Stomach (tissue), 9 donors: ENCODE measurements around the gene PDE3A. TPM values are rescaled to one million over a fixed set of nuclear protein-coding genes. Genes with fewer than 3 reads are reported as not detected.

ENCODE experiments used
- DNase-seq, 2 donors: peaks; one replicate each; pipeline versions ENCODE4 v3.0.0 to v3.0.0-alpha.2; 2013 to 2019
- H3K27ac ChIP-seq, 5 donors: fragments of 200-600 bp in 4 of 5; sonication (generic) in 4 of 5; one replicate each; pipeline ENCODE4 v1.5.1; 2013 to 2019; ENCODE audit warnings: mild to moderate bottlenecking in 1 of 5, moderate library complexity in 1 of 5
- H3K27me3 ChIP-seq, 3 donors: fragments of 200-600 bp; sonication (generic); one replicate each; pipeline ENCODE4 v1.5.1; 2017 to 2019; ENCODE audit warnings: mixed run types in 1 of 3
- H3K36me3 ChIP-seq, 4 donors: fragments of 200-600 bp; sonication (generic); 1 replicate in 3 of 4; 2 replicates in 1 of 4; pipeline ENCODE4 v1.5.1; 2016 to 2019
- H3K4me1 ChIP-seq, 4 donors: fragments of 200-600 bp; sonication (generic); one replicate each; pipeline ENCODE4 v1.5.1; 2016 to 2019
- H3K4me3 ChIP-seq, 4 donors: fragments of 200-600 bp; sonication (generic) in 3 of 4; one replicate each; pipeline ENCODE4 v1.5.1; 2016 to 2019; ENCODE audit warnings: mild to moderate bottlenecking in 1 of 4
- H3K9me3 ChIP-seq, 4 donors: fragments of 200-600 bp; sonication (generic); one replicate each; pipeline ENCODE4 v1.5.1; 2016 to 2019
- CTCF ChIP-seq, 7 experiments: fragments of 450-650 bp in 4 of 7; fragments of 200-600 bp in 3 of 7; sonication (generic) in 3 of 7; IDR thresholded peaks; one replicate each; pipeline ENCODE4 v1.5.1; 2016 to 2019; ENCODE audit warnings: antibody characterized with exemption in 7 of 7, control low read depth in 2 of 7, mild to moderate bottlenecking in 1 of 7
- EP300 ChIP-seq: sonication (generic); formaldehyde crosslinking; IDR thresholded peaks from one replicate; pipeline ENCODE4 v1.6.1; 2017; ENCODE audit warnings: antibody characterized with exemption
- POLR2A ChIP-seq, 4 donors: fragments of 450-650 bp; IDR thresholded peaks; one replicate each; pipeline ENCODE4 v1.6.1; 2016; ENCODE audit warnings: antibody characterized with exemption in 4 of 4, control low read depth in 2 of 4, mild to moderate bottlenecking in 1 of 4, moderate library complexity in 1 of 4
- POLR2AphosphoS5 ChIP-seq, 3 donors: sonication (generic); formaldehyde crosslinking; IDR thresholded peaks; one replicate each; pipeline ENCODE4 v1.6.1; 2016; ENCODE audit warnings: antibody characterized with exemption in 3 of 3
- WGBS, 5 donors: extraction: QIAGEN DNeasy Blood & Tissue Kit in 3 of 5; methylation state at CpG; one replicate each; pipeline versions ENCODE4 v1.1.5 to v1.1.7; 2013 to 2018; 5-methylcytosine and 5-hydroxymethylcytosine counted together
- intact Hi-C: fragments of 100-400 bp; cut with DNase I; formaldehyde crosslinking; loops from one replicate; pipeline ENCODE4 v1.15.1; 2023; ENCODE audit warnings: low total_unique reads
- polyA plus RNA-seq, 3 donors: library from polyadenylated mRNA; stranded (reverse); fragments of 200-250 nt; gene quantifications; one replicate each; pipeline ENCODE4 v1.2.3, GENCODE V29; 2013
- total RNA-seq, 5 donors: library from RNA; depleted of rRNA; stranded (reverse); fragments of >200 nt; gene quantifications; one replicate each; pipeline versions ENCODE4 v1.1.0 to v1.2.3, GENCODE V29; 2014 to 2016
- donor health status: healthy with polysubstance abuse.
- donor health status: Bipolar disorder and iron deficiency.
- donor health status: healthy.

Gene PDE3A
- total and polyA plus RNA-seq, 8 donors, result 0.19 to 50.9 (median 12.0) TPM

- TF ChIP-seq POLR2A (IDR thresholded peaks at IDR 0.05) (no peak), EP300 (no peak), POLR2AphosphoS5 (IDR thresholded peaks at IDR 0.05) (no peak), CTCF (IDR thresholded peaks at IDR 0.05) (no peak)
- H3K27ac ChIP-seq, result peak overlapping the region in 1 of 5 donors; percentile 11
These were observed 107.2 kb downstream of the PDE3A start for GRCh38 chr12:20475542-20475941.

GRCh38 chr12:20476551-20476950 lies 108.2 kb downstream of the PDE3A start:
- no peak overlapping the region for H3K4me3 ChIP-seq
- no peak for TF ChIP-seq CTCF (IDR thresholded peaks at IDR 0.05)
- H3K27me3 ChIP-seq, result no peaks in the 10 kb centered on the region
- WGBS, 5 donors, result 67 to 84% (median 81%) methylated on average over 2 of the region's 2 CpGs
- H3K9me3 ChIP-seq, result no peaks in the 10 kb centered on the region
- H3K4me1 ChIP-seq, result no peaks in the 10 kb centered on the region
- H3K27ac ChIP-seq, result no peak overlapping the region
- intact Hi-C loops, result no loop called here
- no peak for DNase-seq
- H3K36me3 ChIP-seq, result no peaks in the 10 kb centered on the region

More at GRCh38 chr12:20475542-20475941, 107.2 kb downstream of the PDE3A start:
- 62 to 74% (median 70%) methylated on average over 5 of the region's 5 CpGs for WGBS, 5 donors
- no peaks in the 10 kb centered on the region for H3K9me3 ChIP-seq
- no peaks in the 10 kb centered on the region for H3K36me3 ChIP-seq
- no peaks in the 10 kb centered on the region for H3K4me1 ChIP-seq
- intact Hi-C loops, result no loop called here
- DNase-seq, result no peak
- H3K27me3 ChIP-seq, result no peaks in the 10 kb centered on the region
- H3K4me3 ChIP-seq, result no peak overlapping the region

GRCh38 chr12:20477255-20477654 lies 108.9 kb downstream of the PDE3A start:
- H3K4me3 ChIP-seq, result no peak overlapping the region
- TF ChIP-seq POLR2AphosphoS5 (IDR thresholded peaks at IDR 0.05) (no peak), EP300 (no peak), POLR2A (IDR thresholded peaks at IDR 0.05) (no peak), CTCF (IDR thresholded peaks at IDR 0.05) (no peak)
- WGBS, 5 donors, result 73 to 84% (median 77%) methylated on average over 5 of the region's 5 CpGs
- no peaks in the 10 kb centered on the region for H3K9me3 ChIP-seq
- H3K36me3 ChIP-seq, result no peaks in the 10 kb centered on the region
- no peaks in the 10 kb centered on the region for H3K4me1 ChIP-seq
- DNase-seq, result no peak
- no peak overlapping the region for H3K27ac ChIP-seq
- H3K27me3 ChIP-seq, result no peaks in the 10 kb centered on the region
- intact Hi-C loops, result no loop called here

- TF ChIP-seq POLR2AphosphoS5 (IDR thresholded peaks at IDR 0.05) (no peak), POLR2A (IDR thresholded peaks at IDR 0.05) (no peak), EP300 (no peak), CTCF (IDR thresholded peaks at IDR 0.05) (no peak)
- no peaks in the 10 kb centered on the region for H3K27me3 ChIP-seq
- WGBS, 5 donors, result 59 to 86% (median 70%) methylated on average over 4 of the region's 4 CpGs
- H3K36me3 ChIP-seq, result no peaks in the 10 kb centered on the region
- peak in 1 of 2 donors; percentile 41 for DNase-seq
- no peak overlapping the region for H3K4me3 ChIP-seq
- no peaks in the 10 kb centered on the region for H3K4me1 ChIP-seq
- intact Hi-C loops, result no loop called here
- H3K27ac ChIP-seq, result no peak overlapping the region
- H3K9me3 ChIP-seq, result no peaks in the 10 kb centered on the region
These were observed 109.3 kb downstream of the PDE3A start for GRCh38 chr12:20477672-20478071.
